CD14-positive monocyte (primary cell): ENCODE results near the gene MTCH1. TPM values are rescaled to one million over a fixed set of nuclear protein-coding genes. Genes with fewer than 3 reads are reported as not detected.

Experiments
- DNase-seq, 3 donors: peaks; one replicate each; pipeline ENCODE4 v3.0.0-alpha.2; 2011 to 2022
- H2AFZ ChIP-seq: 2 replicates; pipeline ENCODE4 v1.6.0; 2012; ENCODE audit warnings: mild to moderate bottlenecking, low read depth, low read length, inconsistent platforms; ENCODE audit not compliant: insufficient read depth, poor library complexity, severe bottlenecking
- H3K27ac ChIP-seq, 2 donors: 1 replicate in 1 of 2; 2 replicates in 1 of 2; pipeline ENCODE4 v1.5.1; 2012 to 2013; ENCODE audit warnings: low read length in 2 of 2, control low read depth in 1 of 2, inconsistent platforms in 1 of 2, low read depth in 1 of 2, mild to moderate bottlenecking in 1 of 2
- H3K27me3 ChIP-seq, 2 donors: one replicate each; pipeline versions ENCODE4 v1.6.0 to v1.6.1; 2011 to 2013; ENCODE audit warnings: low read length in 2 of 2; ENCODE audit not compliant: control insufficient read depth in 2 of 2, insufficient read depth in 2 of 2
- H3K36me3 ChIP-seq, 2 donors: replicated peaks in 1 of 2; 1 replicate in 1 of 2; 2 replicates in 1 of 2; pipeline versions ENCODE4 v1.5.1 to v1.6.1; 2012 to 2013; ENCODE audit warnings: low read length in 2 of 2, control low read depth in 1 of 2, inconsistent platforms in 1 of 2, mild to moderate bottlenecking in 1 of 2; ENCODE audit not compliant: insufficient read depth in 2 of 2, control insufficient read depth in 1 of 2
- H3K4me1 ChIP-seq, 2 donors: 1 replicate in 1 of 2; 2 replicates in 1 of 2; pipeline versions ENCODE4 v1.5.1 to v1.6.1; 2012 to 2013; ENCODE audit warnings: low read length in 2 of 2, control low read depth in 1 of 2, inconsistent platforms in 1 of 2, mild to moderate bottlenecking in 1 of 2, moderate library complexity in 1 of 2; ENCODE audit not compliant: insufficient read depth in 2 of 2, control insufficient read depth in 1 of 2
- H3K4me2 ChIP-seq: replicated peaks from 2 replicates; pipeline ENCODE3; 2012; ENCODE audit warnings: low read length, moderate library complexity, mild to moderate bottlenecking; ENCODE audit not compliant: poor library complexity, severe bottlenecking; ENCODE audit errors: extremely low read depth
- H3K4me3 ChIP-seq, 3 experiments: fragments of 200-600 bp in 1 of 3; sonication (generic) in 1 of 3; replicated peaks in 1 of 3; 1 replicate in 2 of 3; 2 replicates in 1 of 3; pipeline ENCODE4 v1.5.1; 2011 to 2013; ENCODE audit warnings: low read length in 3 of 3, mild to moderate bottlenecking in 3 of 3, control low read depth in 2 of 3, low read depth in 2 of 3, inconsistent platforms in 1 of 3, moderate library complexity in 1 of 3
- H3K79me2 ChIP-seq: 2 replicates; pipeline ENCODE4 v1.6.0; 2012; ENCODE audit warnings: mild to moderate bottlenecking, control low read depth, inconsistent platforms, low read length, moderate library complexity; ENCODE audit not compliant: insufficient read depth
- H3K9ac ChIP-seq: 2 replicates; pipeline ENCODE4 v1.6.0; 2017; ENCODE audit warnings: low read length, mild to moderate bottlenecking; ENCODE audit not compliant: insufficient read depth, poor library complexity, severe bottlenecking
- H3K9me3 ChIP-seq, 2 donors: replicated peaks in 1 of 2; 1 replicate in 1 of 2; 2 replicates in 1 of 2; pipeline versions ENCODE4 v1.5.1 to v1.6.1; 2012 to 2013; ENCODE audit warnings: low read length in 2 of 2, control low read depth in 1 of 2; ENCODE audit not compliant: control insufficient read depth in 1 of 2, insufficient read depth in 1 of 2
- H4K20me1 ChIP-seq: 2 replicates; pipeline ENCODE4 v1.6.0; 2012; ENCODE audit warnings: mild to moderate bottlenecking, low read length, control low read depth, moderate library complexity; ENCODE audit not compliant: insufficient read depth
- H3K27ac Mint-ChIP-seq, 7 donors: one replicate each; pipeline ENCODE4 v1.8.0; 2020; ENCODE audit warnings: mild to moderate bottlenecking in 7 of 7, mixed read lengths in 7 of 7, moderate library complexity in 6 of 7, inconsistent platforms in 2 of 7
- H3K27me3 Mint-ChIP-seq, 3 donors: one replicate each; pipeline ENCODE4 v1.8.0; 2021 to 2022; ENCODE audit warnings: low read depth in 3 of 3, mild to moderate bottlenecking in 3 of 3, mixed read lengths in 3 of 3, moderate library complexity in 3 of 3, inconsistent platforms in 1 of 3
- H3K36me3 Mint-ChIP-seq, 2 donors: one replicate each; pipeline ENCODE4 v1.8.0; 2020; ENCODE audit warnings: mixed read lengths in 2 of 2, inconsistent platforms in 1 of 2, mild to moderate bottlenecking in 1 of 2
- H3K4me1 Mint-ChIP-seq: one replicate; pipeline ENCODE4 v1.8.0; 2020; ENCODE audit warnings: mild to moderate bottlenecking, mixed read lengths
- H3K4me3 Mint-ChIP-seq, 2 donors: one replicate each; pipeline ENCODE4 v1.8.0; 2020; ENCODE audit warnings: mild to moderate bottlenecking in 2 of 2, mixed read lengths in 2 of 2, moderate library complexity in 1 of 2
- H3K9me3 Mint-ChIP-seq, 7 donors: one replicate each; pipeline ENCODE4 v1.8.0; 2020 to 2022; ENCODE audit warnings: mixed read lengths in 7 of 7, mild to moderate bottlenecking in 6 of 7, moderate library complexity in 6 of 7, inconsistent platforms in 2 of 7
- WGBS: methylation state at CpG from one replicate; pipeline ENCODE4 v1.1.5; 2013; ENCODE audit warnings: missing lambda C conversion rate; ENCODE audit not compliant: insufficient coverage; 5-methylcytosine and 5-hydroxymethylcytosine counted together
- intact Hi-C, 2 donors: fragments of 100-400 bp; cut with micrococcal nuclease; formaldehyde crosslinking; loops; one replicate each; pipeline versions ENCODE4 v1.15.0 to v1.15.1; 2023
- polyA plus RNA-seq, 3 donors: library from polyadenylated mRNA; depleted of rRNA in 1 of 3; unstranded in 2 of 3; stranded (reverse) in 1 of 3; fragments of 300-500 nt in 2 of 3; fragments of >200 nt in 1 of 3; fragmentation: Illumina TruSeq in 2 of 3; gene quantifications; 1 replicate in 2 of 3; 2 replicates in 1 of 3; pipeline ENCODE4 v1.2.3, GENCODE V29; 2012 to 2021
- TF ChIP-seq, protein P1 (sequence below): fragments of 200-600 bp; IDR thresholded peaks from one replicate; pipeline ENCODE4 v1.8.0; 2022; ENCODE audit warnings: antibody characterized with exemption, mild to moderate bottlenecking

Gene MTCH1
- polyA plus RNA-seq, 3 donors: 111 to 118 (median 111) TPM

- peaks cover 6% of the 10 kb centered on the region for H3K4me1 Mint-ChIP-seq
- H3K4me3 Mint-ChIP-seq: no peak overlapping the region
- intact Hi-C loops: loop anchor here in 1 of 2 donors (5.0 kb wide), 1 partner anchor 37 kb away; no protein-coding TSS in a partner anchor
- peaks cover 79% of the 10 kb centered on the region for H3K79me2 ChIP-seq
- peak overlapping the region in 2 of 7 donors; percentile 33 to 38 for H3K27ac Mint-ChIP-seq
- H4K20me1 ChIP-seq: peaks cover 99% of the 10 kb centered on the region
- peaks cover 26% of the 10 kb centered on the region in 2 donors for H3K4me1 ChIP-seq
- no peak for DNase-seq
- H3K27ac ChIP-seq: no peak overlapping the region
- WGBS: 91% methylated on average over 5 of the region's 6 CpGs
- H3K36me3 Mint-ChIP-seq: peaks cover 62 to 67% of the 10 kb centered on the region in 2 donors
- no peaks in the 10 kb centered on the region for H3K27me3 ChIP-seq
- H3K9ac ChIP-seq: no peak overlapping the region
- H3K4me2 ChIP-seq: no peak overlapping the region
- H3K36me3 ChIP-seq: peaks cover 64 to 69% of the 10 kb centered on the region in 2 donors
- H3K9me3 ChIP-seq: no peaks in the 10 kb centered on the region
- H3K9me3 Mint-ChIP-seq: no peaks in the 10 kb centered on the region
- no peak overlapping the region for H2AFZ ChIP-seq
- TF ChIP-seq, protein P1, sequence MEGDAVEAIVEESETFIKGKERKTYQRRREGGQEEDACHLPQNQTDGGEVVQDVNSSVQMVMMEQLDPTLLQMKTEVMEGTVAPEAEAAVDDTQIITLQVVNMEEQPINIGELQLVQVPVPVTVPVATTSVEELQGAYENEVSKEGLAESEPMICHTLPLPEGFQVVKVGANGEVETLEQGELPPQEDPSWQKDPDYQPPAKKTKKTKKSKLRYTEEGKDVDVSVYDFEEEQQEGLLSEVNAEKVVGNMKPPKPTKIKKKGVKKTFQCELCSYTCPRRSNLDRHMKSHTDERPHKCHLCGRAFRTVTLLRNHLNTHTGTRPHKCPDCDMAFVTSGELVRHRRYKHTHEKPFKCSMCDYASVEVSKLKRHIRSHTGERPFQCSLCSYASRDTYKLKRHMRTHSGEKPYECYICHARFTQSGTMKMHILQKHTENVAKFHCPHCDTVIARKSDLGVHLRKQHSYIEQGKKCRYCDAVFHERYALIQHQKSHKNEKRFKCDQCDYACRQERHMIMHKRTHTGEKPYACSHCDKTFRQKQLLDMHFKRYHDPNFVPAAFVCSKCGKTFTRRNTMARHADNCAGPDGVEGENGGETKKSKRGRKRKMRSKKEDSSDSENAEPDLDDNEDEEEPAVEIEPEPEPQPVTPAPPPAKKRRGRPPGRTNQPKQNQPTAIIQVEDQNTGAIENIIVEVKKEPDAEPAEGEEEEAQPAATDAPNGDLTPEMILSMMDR: no peak
- H3K27me3 Mint-ChIP-seq: no peaks in the 10 kb centered on the region
- H3K4me3 ChIP-seq: no peak overlapping the region
Observed at GRCh38 chr6:36980129-36980528, 5.9 kb downstream of the MTCH1 start.

DNA sequence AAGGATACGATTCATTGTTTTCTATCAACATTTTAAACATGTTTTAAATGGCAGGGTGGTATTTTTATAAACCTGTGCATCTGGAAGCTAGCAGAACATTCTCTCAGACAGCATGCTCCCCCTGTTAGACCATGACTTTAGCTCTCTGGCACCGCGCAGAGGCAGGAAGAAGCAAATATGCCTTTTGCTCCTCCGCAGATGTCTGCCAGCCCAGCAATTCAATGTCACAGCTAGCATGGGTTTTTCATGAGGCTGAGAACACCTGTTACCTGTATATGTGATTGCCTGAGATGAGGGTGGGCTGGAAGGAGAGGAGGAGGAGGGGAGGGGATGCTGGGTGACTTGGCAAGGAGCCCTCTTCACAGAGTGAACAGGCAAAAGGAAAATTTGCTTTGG, 6.7 kb downstream of the MTCH1 start:
- Histone ChIP-seq H3K27me3 (no peaks in the 10 kb centered on the region), H4K20me1 (peaks cover 98% of the 10 kb centered on the region), H3K4me1 (peaks cover 18 to 19% of the 10 kb centered on the region in 2 donors), H3K36me3 (peaks cover 72 to 76% of the 10 kb centered on the region in 2 donors), H3K27ac (peak overlapping the region in 1 of 2 donors; percentile 15), H3K9me3 (no peaks in the 10 kb centered on the region), H3K79me2 (peaks cover 71% of the 10 kb centered on the region), H3K4me2 (no peak overlapping the region), H2AFZ (no peak overlapping the region), H3K4me3 (no peak overlapping the region), H3K9ac (no peak overlapping the region)
- Mint-ChIP-seq H3K4me1 (peaks cover 6% of the 10 kb centered on the region), H3K27ac (peak overlapping the region in 2 of 7 donors; percentile 19 to 67), H3K9me3 (no peaks in the 10 kb centered on the region), H3K36me3 (peaks cover 69 to 75% of the 10 kb centered on the region in 2 donors), H3K27me3 (no peaks in the 10 kb centered on the region), H3K4me3 (no peak overlapping the region)
- intact Hi-C loops: loop anchor here in 1 of 2 donors (5.0 kb wide), 1 partner anchor 38 kb away; no protein-coding TSS in a partner anchor
- DNase-seq: no peak
- TF ChIP-seq, protein P1: no peak
- no CpG with 5 or more reads among the region's 4 CpGs for WGBS
